ENCODE measurements around the gene ZFAND3.

ZFAND3 gene

GRCh38 chr6:37830225-37830624 is 10.7 kb downstream of the ZFAND3 start:
- DNase-seq: no peak

GRCh38 chr6:37831457-37831856 is 11.9 kb downstream of the ZFAND3 start:
- no peak for DNase-seq

DNA sequence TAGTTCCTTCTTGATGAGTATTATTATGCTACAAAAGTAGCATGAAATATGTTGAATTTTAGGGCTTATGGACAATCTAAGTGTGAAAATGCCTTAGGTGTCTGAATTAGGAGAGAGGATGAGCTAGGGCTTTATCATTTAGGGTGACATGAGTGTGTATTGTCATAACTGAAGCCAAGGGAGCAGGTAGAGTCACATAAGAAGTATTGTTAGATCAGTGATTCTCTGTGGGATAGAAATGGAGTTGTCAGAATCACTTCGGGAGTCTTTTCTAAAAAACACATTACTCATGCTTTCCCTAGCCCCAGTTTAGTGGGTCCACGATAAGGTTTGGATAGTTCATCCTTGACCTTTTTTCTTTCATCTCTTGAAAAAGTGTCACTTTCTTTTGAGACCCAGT is 16.4 kb downstream of the ZFAND3 start:
- DNase-seq: no peak

DNA sequence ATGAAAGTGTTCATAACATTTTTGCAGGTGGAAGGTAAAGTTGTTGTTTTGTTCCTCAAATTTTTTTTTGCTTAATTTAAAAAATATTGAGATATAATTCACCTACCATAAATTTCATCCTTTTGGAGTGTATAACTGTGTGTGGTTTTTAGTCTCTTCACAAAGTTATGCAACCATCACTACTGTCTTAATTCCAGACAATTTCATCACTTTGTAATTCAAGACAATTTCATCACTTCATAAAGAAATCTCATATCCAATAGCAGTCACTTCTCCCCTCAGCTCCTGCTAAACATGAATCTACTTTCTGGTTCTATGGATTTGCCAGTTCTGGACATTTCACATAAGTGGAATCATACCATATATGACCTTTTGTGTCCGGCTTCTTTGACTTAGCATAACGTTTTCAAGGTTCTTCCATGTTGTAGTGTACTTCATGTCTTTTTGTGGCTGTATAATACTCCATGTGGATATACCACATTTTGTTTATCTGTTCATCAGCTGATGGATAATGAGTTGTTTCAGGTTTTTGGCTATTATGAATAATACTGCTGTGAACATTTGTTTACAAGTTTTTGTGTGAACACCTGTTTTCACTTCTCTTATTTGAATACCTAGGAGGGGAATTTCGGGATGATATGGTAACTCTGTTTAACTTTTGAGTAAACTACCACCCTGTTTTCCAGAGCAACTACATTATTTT is 18.8 kb downstream of the ZFAND3 start:
- no peak for DNase-seq

GRCh38 chr6:37840143-37840939 is 20.8 kb downstream of the ZFAND3 start:
- no peak for DNase-seq

- DNase-seq: no peak
Measured at GRCh38 chr6:37840940-37841300, 21.4 kb downstream of the ZFAND3 start.

GRCh38 chr6:37845026-37845911 is 25.7 kb downstream of the ZFAND3 start:
- DNase-seq: no peak

- no peak for DNase-seq
Measured at GRCh38 chr6:37845930-37846329, 26.4 kb downstream of the ZFAND3 start.

DNA sequence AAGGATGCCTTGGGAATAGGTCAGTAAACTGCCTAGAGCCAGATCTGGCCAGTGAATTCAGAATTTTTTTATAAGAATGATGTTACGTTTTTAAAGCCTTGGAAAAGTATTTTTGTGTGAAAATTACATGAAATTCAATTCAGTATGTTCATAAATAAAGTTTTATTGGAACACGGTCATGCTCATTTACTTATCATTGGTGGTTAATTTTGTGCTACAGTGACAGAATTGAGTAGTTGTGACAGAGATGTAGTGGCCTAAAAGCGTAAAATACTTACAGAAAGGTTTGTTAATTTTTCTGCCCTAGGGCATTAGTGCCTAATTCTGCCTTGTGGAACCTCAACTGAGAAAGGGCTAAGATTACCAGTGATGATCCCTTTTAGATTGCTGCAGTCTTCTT is 28.2 kb downstream of the ZFAND3 start:
- DNase-seq: no peak

- DNase-seq: no peak
Measured at GRCh38 chr6:37848371-37848770, 28.8 kb downstream of the ZFAND3 start.

GRCh38 chr6:37850260-37850659 is 30.7 kb downstream of the ZFAND3 start:
- no peak for DNase-seq

- DNase-seq: no peak
Measured at GRCh38 chr6:37850728-37851285, 31.3 kb downstream of the ZFAND3 start.

GRCh38 chr6:37851997-37852524 is 32.5 kb downstream of the ZFAND3 start:
- DNase-seq: no peak

DNA sequence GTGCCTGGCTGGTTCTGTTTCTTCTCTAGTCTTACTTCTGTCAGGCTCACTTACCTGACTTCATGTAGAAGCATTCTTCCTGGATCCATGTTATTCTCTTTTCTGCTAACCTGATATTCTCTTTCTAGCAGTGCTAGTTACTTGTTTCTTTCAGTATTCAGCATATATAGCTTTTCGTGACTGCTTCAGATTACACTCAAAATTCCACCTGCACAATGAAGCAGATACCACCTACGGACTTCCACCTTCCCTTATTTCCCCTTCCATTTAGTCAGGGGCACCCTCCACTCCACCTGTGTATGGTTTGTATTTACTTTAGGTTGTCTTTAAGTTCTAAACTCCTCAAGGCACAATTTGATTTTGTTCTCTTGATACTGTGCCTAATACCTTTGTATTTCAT is 36.8 kb downstream of the ZFAND3 start:
- DNase-seq: no peak

DNA sequence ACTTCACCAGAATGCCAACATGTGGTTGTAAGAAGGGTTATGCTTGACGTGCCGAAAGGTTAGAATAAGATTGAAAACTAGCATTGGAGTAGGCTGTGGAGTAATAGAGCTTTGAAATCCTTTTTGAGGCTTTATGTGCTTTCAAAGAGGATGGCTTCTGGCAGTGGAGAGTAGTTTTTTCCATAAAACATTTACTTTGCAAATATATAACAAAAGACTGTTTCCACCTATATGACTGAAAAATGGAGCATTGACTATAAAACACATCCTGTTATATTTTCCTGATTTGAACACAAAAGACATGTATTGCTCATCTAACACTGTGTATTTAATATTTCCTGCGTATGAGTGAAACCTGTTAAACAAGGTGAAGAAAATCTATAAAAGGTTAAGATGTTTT is 38.8 kb downstream of the ZFAND3 start:
- no peak for DNase-seq

GRCh38 chr6:37860226-37860839 is 40.8 kb downstream of the ZFAND3 start:
- DNase-seq: peak; percentile 17

- no peak for DNase-seq
Measured at GRCh38 chr6:37861452-37861851, 41.9 kb downstream of the ZFAND3 start.

DNA sequence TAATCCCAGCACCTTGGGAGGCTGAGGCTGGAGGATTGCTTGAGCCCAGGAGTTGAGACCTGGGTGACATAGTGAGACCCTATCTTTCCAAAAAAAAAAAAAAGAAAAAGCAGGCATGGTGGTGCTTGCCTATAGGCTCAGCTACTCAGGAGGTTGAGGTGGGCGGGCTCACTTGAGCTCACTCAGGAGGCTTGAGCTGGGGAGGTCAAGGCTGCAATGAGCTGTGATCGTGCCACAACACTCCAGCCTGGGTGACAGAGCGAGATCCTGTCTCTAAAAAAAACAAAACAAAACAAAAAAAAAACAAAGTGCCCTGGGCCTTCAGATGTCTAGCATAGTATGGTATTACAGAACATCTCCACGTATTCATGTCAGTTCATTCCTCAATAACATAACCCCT is 42.9 kb downstream of the ZFAND3 start:
- DNase-seq: no peak

- no peak for DNase-seq
Measured at GRCh38 chr6:37862992-37863391, 43.5 kb downstream of the ZFAND3 start.

DNA sequence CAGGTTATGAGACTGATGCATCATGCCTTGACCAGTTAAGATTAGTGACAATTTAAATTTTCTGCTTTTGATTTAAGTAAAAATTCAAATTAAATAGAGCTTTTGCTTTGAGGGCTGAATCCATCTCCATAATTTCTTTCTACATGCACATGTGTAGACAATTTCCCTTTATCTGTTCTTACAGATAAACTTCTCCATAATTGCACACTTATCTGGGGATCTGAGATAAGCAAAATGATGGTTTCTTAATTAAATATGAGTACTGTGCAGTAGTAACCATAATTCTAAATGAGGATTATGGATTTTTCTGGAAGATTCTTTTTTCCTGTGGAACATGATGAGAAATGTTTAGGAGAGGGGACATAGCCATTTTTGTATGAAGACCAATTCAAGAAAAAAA is 44.7 kb downstream of the ZFAND3 start:
- DNase-seq: no peak

GRCh38 chr6:37865504-37865903 is 46.0 kb downstream of the ZFAND3 start:
- DNase-seq: no peak
